K562 (cell line): ENCODE results near the gene SPINK4. TPM values are rescaled to one million over a fixed set of nuclear protein-coding genes. Genes with fewer than 3 reads are reported as not detected.

Experiments used
- CREB5 ChIP-seq: fragments of 250-450 bp; sonication (Bioruptor Pico); IDR thresholded peaks from 2 replicates; pipeline ENCODE4 v1.5.0; 2020; ENCODE audit warnings: mild to moderate bottlenecking
- CXXC5 ChIP-seq: fragments of 250-450 bp; sonication (Bioruptor Pico); IDR thresholded peaks from 2 replicates; pipeline ENCODE4 v1.8.0; 2022; ENCODE audit warnings: inconsistent platforms, mild to moderate bottlenecking, moderate library complexity
- DEAF1 ChIP-seq: fragments of 450-650 bp; formaldehyde crosslinking; IDR thresholded peaks from 2 replicates; pipeline ENCODE4 v1.4.0; 2020; ENCODE audit warnings: mild to moderate bottlenecking, moderate library complexity
- ETS1 ChIP-seq: conservative IDR thresholded peaks from 2 replicates; pipeline ENCODE4 v1.6.1; 2011; ENCODE audit warnings: low read depth, mild to moderate bottlenecking, low read length; ENCODE audit not compliant: control insufficient read depth
- MTA1 ChIP-seq: fragments of 450-650 bp; IDR thresholded peaks from 2 replicates; pipeline ENCODE4 v1.6.1; 2017; ENCODE audit warnings: borderline replicate concordance
- NEUROD1 ChIP-seq: fragments of 150-350 bp; IDR thresholded peaks from 2 replicates; pipeline ENCODE4 v1.6.1; 2014; ENCODE audit warnings: borderline replicate concordance, low read length, low read depth; ENCODE audit not compliant: partially characterized antibody
- NFIC ChIP-seq: fragments of 450-650 bp; IDR thresholded peaks from 2 replicates; pipeline ENCODE4 v1.6.1; 2017; ENCODE audit warnings: mild to moderate bottlenecking, inconsistent platforms
- NFRKB ChIP-seq: fragments of 450-650 bp; IDR thresholded peaks from 2 replicates; pipeline ENCODE4 v1.6.1; 2016; ENCODE audit warnings: low read depth
- PML ChIP-seq: IDR thresholded peaks from 2 replicates; pipeline ENCODE4 v1.6.1; 2012; ENCODE audit warnings: low read length, inconsistent platforms
- ZNF232 ChIP-seq: sonication (generic); formaldehyde crosslinking; IDR thresholded peaks from 2 replicates; pipeline ENCODE4 v1.8.0; 2022; ENCODE audit warnings: mild to moderate bottlenecking, missing genetic modification reagents
- ZNF41 ChIP-seq: fragments of 250-450 bp; sonication (Bioruptor Pico); conservative IDR thresholded peaks from 2 replicates; pipeline ENCODE4 v1.4.0; 2020; ENCODE audit warnings: mild to moderate bottlenecking
- ZNF449 ChIP-seq: fragments of 250-450 bp; sonication (Bioruptor Pico); IDR thresholded peaks from 2 replicates; pipeline ENCODE4 v1.8.0; 2022; ENCODE audit warnings: moderate library complexity, mild to moderate bottlenecking, inconsistent platforms
- ZNF699 ChIP-seq: fragments of 250-450 bp; sonication (Bioruptor Pico); IDR thresholded peaks from 2 replicates; pipeline ENCODE4 v1.8.0; 2021; ENCODE audit warnings: mild to moderate bottlenecking, moderate library complexity; ENCODE audit not compliant: insufficient replicate concordance
- ZNF76 ChIP-seq: fragments of 250-450 bp; sonication (Bioruptor Pico); IDR thresholded peaks from 2 replicates; pipeline ENCODE4 v1.4.0; 2020; ENCODE audit warnings: mild to moderate bottlenecking, moderate library complexity, borderline replicate concordance
- polyA plus RNA-seq, 8 experiments: library from polyadenylated mRNA; depleted of rRNA in 4 of 8; stranded (reverse) in 5 of 8; unstranded in 3 of 8; fragments of >200 nt; fragmentation: Nextera tagmentation in 2 of 8; fragmentation: Illumina TruSeq in 1 of 8; extraction: Ambion mirVana in 2 of 8; extraction: Trizol in 1 of 8; gene quantifications; 2 replicates each; pipeline versions ENCODE4 v1.2.1 to v1.2.3, GENCODE V29; 2011 to 2014; ENCODE audit warnings: inconsistent platforms in 1 of 8, missing spikeins in 1 of 8
- total RNA-seq, 7 experiments: library from RNA; depleted of rRNA in 6 of 7; stranded (reverse); fragments of >200 nt in 6 of 7; fragmentation: Illumina TruSeq in 2 of 7; extraction: Trizol in 2 of 7; gene quantifications; 2 replicates each; pipeline versions ENCODE4 v1.2.1 to v1.2.3, GENCODE V29; 2011 to 2021; ENCODE audit warnings: low replicate concordance in 1 of 7
- TF ChIP-seq, protein P1 (sequence below): sonication (generic); formaldehyde crosslinking; IDR thresholded peaks from 2 replicates; pipeline ENCODE4 v1.8.1; 2022; ENCODE audit warnings: missing genetic modification reagents
- TF ChIP-seq, protein P2 (sequence below): fragments of 200-800 bp; sonication (Bioruptor generic); IDR thresholded peaks from 2 replicates; pipeline ENCODE4 v1.6.1; 2016; ENCODE audit warnings: missing genetic modification characterization, missing compliant biosample characterization

SPINK4 gene
- total and polyA plus RNA-seq, 9 of the 15 experiments (the other 6 are each of a cell fraction or from before 2014, with no cell fraction given), result 0.74 to 5.5 (median 2.1) TPM; not detected in 2

GRCh38 chr9:33239921-33240320 is at the start of gene SPINK4 (continued):
- TF ChIP-seq, protein P1, sequence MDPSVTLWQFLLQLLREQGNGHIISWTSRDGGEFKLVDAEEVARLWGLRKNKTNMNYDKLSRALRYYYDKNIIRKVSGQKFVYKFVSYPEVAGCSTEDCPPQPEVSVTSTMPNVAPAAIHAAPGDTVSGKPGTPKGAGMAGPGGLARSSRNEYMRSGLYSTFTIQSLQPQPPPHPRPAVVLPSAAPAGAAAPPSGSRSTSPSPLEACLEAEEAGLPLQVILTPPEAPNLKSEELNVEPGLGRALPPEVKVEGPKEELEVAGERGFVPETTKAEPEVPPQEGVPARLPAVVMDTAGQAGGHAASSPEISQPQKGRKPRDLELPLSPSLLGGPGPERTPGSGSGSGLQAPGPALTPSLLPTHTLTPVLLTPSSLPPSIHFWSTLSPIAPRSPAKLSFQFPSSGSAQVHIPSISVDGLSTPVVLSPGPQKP (CRISPR knock-in tag), result no peak
- TF ChIP-seq ZNF41 (CRISPR knock-in tag), result no peak
- TF ChIP-seq, protein P2, sequence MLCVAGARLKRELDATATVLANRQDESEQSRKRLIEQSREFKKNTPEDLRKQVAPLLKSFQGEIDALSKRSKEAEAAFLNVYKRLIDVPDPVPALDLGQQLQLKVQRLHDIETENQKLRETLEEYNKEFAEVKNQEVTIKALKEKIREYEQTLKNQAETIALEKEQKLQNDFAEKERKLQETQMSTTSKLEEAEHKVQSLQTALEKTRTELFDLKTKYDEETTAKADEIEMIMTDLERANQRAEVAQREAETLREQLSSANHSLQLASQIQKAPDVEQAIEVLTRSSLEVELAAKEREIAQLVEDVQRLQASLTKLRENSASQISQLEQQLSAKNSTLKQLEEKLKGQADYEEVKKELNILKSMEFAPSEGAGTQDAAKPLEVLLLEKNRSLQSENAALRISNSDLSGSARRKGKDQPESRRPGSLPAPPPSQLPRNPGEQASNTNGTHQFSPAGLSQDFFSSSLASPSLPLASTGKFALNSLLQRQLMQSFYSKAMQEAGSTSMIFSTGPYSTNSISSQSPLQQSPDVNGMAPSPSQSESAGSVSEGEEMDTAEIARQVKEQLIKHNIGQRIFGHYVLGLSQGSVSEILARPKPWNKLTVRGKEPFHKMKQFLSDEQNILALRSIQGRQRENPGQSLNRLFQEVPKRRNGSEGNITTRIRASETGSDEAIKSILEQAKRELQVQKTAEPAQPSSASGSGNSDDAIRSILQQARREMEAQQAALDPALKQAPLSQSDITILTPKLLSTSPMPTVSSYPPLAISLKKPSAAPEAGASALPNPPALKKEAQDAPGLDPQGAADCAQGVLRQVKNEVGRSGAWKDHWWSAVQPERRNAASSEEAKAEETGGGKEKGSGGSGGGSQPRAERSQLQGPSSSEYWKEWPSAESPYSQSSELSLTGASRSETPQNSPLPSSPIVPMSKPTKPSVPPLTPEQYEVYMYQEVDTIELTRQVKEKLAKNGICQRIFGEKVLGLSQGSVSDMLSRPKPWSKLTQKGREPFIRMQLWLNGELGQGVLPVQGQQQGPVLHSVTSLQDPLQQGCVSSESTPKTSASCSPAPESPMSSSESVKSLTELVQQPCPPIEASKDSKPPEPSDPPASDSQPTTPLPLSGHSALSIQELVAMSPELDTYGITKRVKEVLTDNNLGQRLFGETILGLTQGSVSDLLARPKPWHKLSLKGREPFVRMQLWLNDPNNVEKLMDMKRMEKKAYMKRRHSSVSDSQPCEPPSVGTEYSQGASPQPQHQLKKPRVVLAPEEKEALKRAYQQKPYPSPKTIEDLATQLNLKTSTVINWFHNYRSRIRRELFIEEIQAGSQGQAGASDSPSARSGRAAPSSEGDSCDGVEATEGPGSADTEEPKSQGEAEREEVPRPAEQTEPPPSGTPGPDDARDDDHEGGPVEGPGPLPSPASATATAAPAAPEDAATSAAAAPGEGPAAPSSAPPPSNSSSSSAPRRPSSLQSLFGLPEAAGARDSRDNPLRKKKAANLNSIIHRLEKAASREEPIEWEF, result no peak
- peak; percentile 78; the same call in 1 of the 2 replicates for TF ChIP-seq MTA1
- no peak for TF ChIP-seq CREB5 (CRISPR knock-in tag)
- TF ChIP-seq PML, result peak; percentile 95
- peak; percentile 97 for TF ChIP-seq NFIC
- no peak for TF ChIP-seq NFRKB
- TF ChIP-seq ZNF232, result no peak
- TF ChIP-seq ZNF699 (CRISPR knock-in tag), result no peak
- no peak for TF ChIP-seq DEAF1 (CRISPR knock-in tag)
- TF ChIP-seq ZNF76 (CRISPR knock-in tag), result no peak
- no peak for TF ChIP-seq ETS1
- TF ChIP-seq NEUROD1, result no peak
- TF ChIP-seq CXXC5 (CRISPR knock-in tag), result peak; percentile 93
- TF ChIP-seq ZNF449 (CRISPR knock-in tag), result peak; percentile 78
